NCI-H2107 treated with DMSO at 0.1 percent for 48 hours (cell line): Measurements from ENCODE around the gene GON4L.
"Not testable (repeated sequence)": the region's sequence is repeated elsewhere in the genome, so short reads cannot be mapped to it uniquely, and the experiment has no call there.

Experiments used
- DNase-seq: peaks from one replicate; lab custom pipeline; 2025; ENCODE audit not compliant: unreplicated experiment; lab: John Stamatoyannopoulos, UW

GON4L gene

DNA sequence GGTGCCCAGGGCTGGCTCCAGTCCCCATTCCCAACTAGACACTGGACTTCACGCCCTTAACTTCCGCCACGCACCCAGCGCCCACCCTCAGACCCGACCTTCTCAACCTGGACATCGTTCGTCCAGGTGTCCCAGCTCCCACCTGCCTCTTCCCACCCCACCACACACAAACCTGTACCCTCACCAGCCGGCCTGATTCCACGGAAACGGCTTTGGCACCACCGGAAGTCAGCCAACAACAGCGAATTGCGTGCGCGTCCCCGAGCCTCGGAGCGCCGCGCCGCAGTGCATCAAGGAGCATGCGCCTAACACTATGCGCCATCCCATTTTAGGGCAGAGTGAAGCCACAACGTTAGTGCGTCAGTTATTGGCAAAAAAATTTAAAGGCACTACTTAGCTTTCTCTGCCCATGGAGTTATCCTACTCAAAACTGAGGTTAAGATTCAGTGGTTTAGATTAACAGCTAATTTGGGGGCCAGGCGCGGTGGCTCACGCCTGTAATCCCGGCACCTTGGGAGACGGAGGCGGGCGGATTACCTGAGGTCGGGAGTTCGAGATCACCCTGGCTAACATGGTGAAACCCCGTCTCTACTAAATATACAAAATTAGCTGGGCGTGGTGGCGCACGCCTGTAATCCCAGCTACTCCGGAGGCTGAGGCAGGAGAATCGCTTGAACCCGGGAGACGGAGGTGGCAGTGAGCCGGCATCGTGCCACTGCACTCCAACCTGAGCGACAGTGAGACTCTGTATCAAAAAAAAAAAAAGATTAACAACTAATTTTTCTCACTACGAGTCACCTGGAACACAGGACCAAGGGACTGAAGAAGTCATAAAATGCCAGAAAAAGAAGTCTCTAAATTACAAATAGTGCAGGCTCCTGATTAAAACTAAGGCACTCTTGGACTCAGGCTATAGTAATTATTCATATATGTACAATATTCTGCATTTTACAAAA, at the start of gene GON4L:
Gene GON4L, minus strand, starts transcription at position 240 of the 956 bp plus-strand sequence. CDS start 3,434 bp downstream, outside the sequence.
- DNase-seq, result peak; percentile 90

GRCh38 chr1:155904261-155904660, 47.2 kb upstream of the GON4L start:
- DNase-seq, result no peak

DNA sequence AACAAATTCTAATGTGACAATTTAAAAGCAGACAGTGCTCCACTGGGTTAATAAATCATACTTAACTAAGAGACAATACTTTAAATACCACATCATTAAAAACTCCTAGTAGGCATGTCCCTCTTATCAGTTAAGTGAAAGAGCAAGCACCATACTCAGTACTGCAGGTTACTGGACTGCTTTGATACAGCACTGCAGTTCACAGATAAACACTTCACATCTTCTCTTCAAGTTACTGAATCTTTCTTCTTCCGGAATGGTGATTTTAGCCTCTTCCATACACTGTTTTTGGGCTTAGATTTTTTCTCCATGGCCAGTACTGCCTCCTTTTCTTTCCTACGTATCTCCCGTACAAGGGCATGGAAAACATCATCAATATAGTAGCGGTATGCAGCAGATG, 43.1 kb upstream of the GON4L start:
- DNase-seq, result no peak

GRCh38 chr1:155899683-155900082, 42.7 kb upstream of the GON4L start:
- no peak for DNase-seq

DNA sequence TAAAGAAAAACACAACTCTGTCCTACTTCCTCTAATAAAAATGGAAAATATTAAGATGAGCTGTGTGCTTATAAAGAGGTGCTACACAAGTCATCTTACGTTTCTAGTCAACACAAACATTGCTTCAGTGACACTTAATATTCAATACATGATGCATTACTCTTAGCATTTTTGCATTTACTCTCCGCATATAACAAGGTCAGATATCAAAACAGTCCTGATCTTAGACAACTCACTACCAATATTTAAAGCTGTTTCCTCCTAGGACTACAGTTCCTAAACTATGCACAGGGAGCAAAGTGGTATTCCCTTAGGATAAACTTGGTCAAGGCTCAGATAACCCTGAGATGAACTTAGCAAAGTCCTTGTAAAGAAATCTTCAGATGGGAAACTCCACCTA, 41.9 kb upstream of the GON4L start:
- no peak for DNase-seq

DNA sequence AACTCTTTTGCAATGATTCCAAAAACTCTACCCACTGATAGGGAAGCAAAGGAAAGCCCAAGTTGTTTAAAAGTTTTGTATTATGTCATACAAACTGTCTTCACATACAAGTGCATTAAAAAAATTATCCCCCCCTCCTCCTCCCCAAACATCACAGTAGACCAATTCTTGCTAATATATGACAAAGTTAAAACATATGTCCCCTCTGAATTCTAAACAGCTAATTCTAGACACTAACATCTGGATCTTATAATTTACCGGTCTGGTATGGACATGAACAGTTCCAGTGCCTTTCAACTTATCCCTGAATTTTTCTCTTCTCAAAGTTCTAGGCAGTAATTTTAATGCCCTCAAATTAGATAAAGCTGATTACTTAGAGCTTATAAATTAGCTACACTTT, 40.7 kb upstream of the GON4L start:
- DNase-seq, result no peak

DNA sequence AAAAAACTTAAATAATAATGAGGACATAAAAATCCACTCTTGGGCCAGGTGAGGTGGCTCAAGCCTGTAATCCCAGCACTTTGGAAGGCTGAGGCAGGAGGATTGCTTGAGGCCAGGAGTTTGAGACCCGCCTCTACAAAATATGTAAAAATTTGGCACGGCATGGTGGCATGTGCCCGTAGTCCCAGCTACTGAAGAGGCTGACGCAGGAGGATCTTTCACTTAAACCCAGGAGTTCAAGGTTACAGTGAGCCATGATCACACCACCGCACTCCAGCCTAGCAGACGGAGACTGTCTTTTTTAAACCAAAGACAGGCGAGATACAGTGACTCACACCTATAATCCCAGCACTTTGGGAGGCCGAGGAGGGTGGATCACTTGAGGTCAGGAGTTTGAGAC, 39.5 kb upstream of the GON4L start:
- DNase-seq, result not testable (repeated sequence)

DNA sequence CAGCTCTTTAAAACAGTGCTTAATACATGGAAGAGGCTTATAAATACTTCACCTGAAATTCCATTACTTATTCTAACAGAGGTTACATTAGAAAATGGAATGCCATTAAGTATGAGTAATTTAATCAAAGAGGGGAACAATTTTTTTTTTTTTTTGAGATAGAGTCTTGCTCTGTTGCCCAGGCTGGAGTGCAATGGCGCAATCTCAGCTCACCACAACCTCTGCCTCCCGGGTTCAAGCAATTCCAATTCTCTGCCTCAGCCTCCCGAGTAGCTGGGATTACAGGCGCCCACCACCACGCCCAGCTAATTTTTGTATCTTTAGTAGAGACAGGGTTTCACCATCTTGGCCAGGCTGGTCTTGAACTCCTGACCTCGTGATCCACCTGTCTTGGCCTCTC, 38.6 kb upstream of the GON4L start:
- DNase-seq, result not testable (repeated sequence)

- no peak for DNase-seq
Measured at GRCh38 chr1:155893389-155894142, 36.6 kb upstream of the GON4L start.

GRCh38 chr1:155892796-155893195, 35.8 kb upstream of the GON4L start:
- DNase-seq, result no peak

DNA sequence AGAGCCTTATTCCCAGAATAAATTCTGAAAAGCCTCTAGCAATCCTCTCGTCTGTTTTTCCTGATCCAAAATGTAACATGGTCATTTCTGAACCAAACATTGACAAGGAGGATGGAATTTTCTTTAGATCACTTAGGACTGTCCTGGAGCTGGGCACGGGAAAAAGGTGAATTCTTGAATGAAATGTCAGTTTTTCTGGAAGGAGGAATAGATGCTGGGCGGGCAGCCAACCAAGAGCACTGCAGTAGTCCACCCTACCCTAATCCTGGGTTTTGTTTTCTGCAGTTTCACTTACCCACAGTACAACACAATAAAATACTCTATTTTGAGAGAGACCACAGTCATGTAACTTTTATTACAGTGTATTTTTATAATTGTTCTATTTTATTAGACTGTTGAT, 33.2 kb upstream of the GON4L start:
- DNase-seq, result no peak

- DNase-seq, result no peak
Measured at GRCh38 chr1:155889566-155889965, 32.6 kb upstream of the GON4L start.

- DNase-seq, result no peak
Measured at GRCh38 chr1:155888481-155888880, 31.5 kb upstream of the GON4L start.

DNA sequence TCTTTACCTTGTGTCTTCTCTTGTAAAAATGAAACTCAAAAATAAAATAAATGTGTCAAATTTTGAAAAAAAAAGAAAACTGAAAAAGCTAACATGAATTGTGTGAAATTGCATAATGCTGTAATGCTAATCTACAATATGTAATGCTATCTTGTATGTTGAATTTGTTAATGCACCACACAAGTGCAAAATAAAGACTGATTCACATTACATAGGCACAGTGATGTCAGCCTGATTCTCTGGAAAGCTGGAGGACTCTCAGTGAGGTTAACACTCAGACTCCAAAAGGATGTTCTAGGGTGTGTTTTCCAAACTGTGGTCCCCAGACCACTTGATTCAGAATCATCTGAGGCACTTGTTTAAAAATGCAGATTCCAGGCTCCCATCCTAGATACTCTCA, 28.0 kb upstream of the GON4L start:
- DNase-seq, result no peak

- DNase-seq, result no peak
Measured at GRCh38 chr1:155884031-155884960, 27.3 kb upstream of the GON4L start.

DNA sequence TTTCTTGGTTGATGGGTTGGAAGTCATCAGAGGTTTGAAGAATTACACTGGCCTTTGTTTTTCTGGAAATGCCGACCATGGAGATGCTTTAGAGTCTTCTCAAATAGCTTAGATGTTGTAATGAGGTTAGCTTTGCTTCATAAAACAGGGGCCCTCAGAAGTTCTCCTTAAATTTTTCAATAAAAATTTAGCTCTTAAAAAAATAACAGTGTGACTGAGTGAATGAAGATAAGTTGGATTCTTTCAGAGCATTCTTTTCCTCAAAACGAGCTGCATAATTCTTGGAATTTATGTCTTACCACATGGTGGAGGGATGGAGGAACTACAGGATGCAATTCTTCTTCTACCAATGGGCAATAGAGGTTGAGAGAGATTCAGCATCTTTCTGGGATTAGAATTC, 25.8 kb upstream of the GON4L start:
- no peak for DNase-seq

DNA sequence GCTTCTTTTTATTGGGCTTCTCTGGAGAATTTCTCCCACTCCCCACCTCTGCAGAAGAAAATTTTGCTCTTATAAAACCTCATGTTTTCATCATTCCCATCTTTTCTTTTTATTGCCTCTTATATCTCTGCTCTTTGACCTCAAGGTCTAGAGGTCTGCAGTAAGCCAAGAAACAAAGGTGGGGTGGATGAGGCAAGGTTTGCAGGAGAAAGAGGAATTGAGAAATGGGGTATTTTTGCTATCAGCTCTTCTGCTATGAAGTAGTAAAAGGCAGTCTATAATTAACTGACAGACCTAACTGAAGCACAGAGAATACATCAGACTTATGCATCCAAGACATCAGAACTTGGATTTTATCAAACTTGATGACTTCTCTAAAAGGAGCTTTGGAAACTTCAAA, 25.2 kb upstream of the GON4L start:
- DNase-seq, result no peak

- no peak for DNase-seq
Measured at GRCh38 chr1:155880950-155881349, 23.9 kb upstream of the GON4L start.

DNA sequence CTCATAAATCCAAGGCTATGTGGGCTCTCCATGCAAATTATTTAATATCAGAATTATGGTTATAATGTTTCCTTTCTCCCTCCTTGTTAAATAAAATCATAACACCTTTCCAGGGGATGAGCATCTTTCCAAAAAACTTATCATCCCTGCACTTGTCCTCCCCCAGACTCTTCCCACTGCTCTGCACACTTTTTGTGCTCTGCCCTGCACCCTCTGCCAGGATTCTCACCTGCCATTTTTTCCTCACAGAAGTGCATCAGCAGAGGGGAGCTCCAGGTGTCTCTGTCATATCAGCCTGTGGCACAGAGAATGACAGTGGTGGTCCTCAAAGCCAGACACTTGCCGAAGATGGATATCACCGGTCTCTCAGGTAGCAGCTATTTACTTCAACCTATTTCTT, 23.2 kb upstream of the GON4L start:
- no peak for DNase-seq

- DNase-seq, result no peak
Measured at GRCh38 chr1:155877945-155878344, 20.9 kb upstream of the GON4L start.

DNA sequence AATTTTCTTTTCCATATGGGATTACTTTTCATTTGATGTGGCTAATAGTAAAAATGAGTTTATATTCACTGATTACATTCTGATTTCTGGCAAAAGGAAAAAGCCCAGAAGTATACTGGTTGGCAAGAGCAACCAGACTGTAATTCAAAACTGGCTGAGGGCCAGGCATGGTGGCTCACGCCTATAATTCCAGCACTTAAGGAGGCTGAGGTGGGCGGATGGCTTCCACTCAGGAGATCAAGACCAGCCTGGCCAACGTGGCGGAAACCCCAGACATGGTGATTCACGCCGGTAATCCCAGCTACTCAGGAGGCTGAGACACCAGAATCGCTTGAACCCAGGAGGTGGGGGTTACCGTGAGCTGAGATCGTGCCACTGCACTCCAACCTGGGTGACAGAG, 16.8 kb upstream of the GON4L start:
- no peak for DNase-seq
